Mucosa of stomach (tissue), 1 donor: ENCODE results near the gene ZNF142.
A peak's percentile ranks its signal among the peaks of the same experiment; 100 is the strongest.

Experiments
- H3K27me3 ChIP-seq: one replicate; pipeline ENCODE4 v1.7.0; 2013; ENCODE audit warnings: mild to moderate bottlenecking, low read length; ENCODE audit not compliant: control insufficient read depth, insufficient read depth
- H3K36me3 ChIP-seq: one replicate; pipeline ENCODE4 v1.7.0; 2013; ENCODE audit warnings: low read length; ENCODE audit not compliant: control insufficient read depth, insufficient read depth
- H3K4me1 ChIP-seq: one replicate; pipeline ENCODE4 v1.7.0; 2013; ENCODE audit warnings: mild to moderate bottlenecking, low read length; ENCODE audit not compliant: control insufficient read depth, insufficient read depth
- H3K4me3 ChIP-seq: one replicate; pipeline ENCODE4 v1.7.0; 2013; ENCODE audit warnings: low read length
- H3K9ac ChIP-seq: one replicate; pipeline ENCODE4 v1.7.0; 2013; ENCODE audit warnings: mild to moderate bottlenecking, low read length, moderate library complexity
- H3K9me3 ChIP-seq: one replicate; pipeline ENCODE4 v1.7.0; 2013; ENCODE audit warnings: mild to moderate bottlenecking, low read length, moderate library complexity; ENCODE audit not compliant: control insufficient read depth
- donor health status: Pancreatic carcinoma.

ZNF142 gene

GRCh38 chr2:218615868-218616315, 43.5 kb downstream of the ZNF142 start:
- Histone ChIP-seq H3K27me3 (no peaks in the 10 kb centered on the region), H3K4me1 (no peaks in the 10 kb centered on the region), H3K9me3 (no peaks in the 10 kb centered on the region), H3K4me3 (no peak overlapping the region), H3K9ac (no peak overlapping the region), H3K36me3 (no peaks in the 10 kb centered on the region)

- Histone ChIP-seq H3K27me3 (no peaks in the 10 kb centered on the region), H3K36me3 (no peaks in the 10 kb centered on the region), H3K9ac (peak within 1 kb of the TSS; percentile 25), H3K4me3 (no peak within 1 kb of the TSS), H3K9me3 (no peaks in the 10 kb centered on the region), H3K4me1 (peaks cover 6% of the 10 kb centered on the region)
Observed at GRCh38 chr2:218607436-218608115, 51.8 kb downstream of the ZNF142 start, which contains the start of gene PLCD4. TSS of gene PLCD4 (plus strand) at chr2:218607899. CDS start at chr2:218615740, 7,841 bp downstream.

- no peak overlapping the region for H3K4me3 ChIP-seq
- peaks cover 6% of the 10 kb centered on the region for H3K4me1 ChIP-seq
- H3K36me3 ChIP-seq = no peaks in the 10 kb centered on the region
- H3K27me3 ChIP-seq = no peaks in the 10 kb centered on the region
- no peaks in the 10 kb centered on the region for H3K9me3 ChIP-seq
- H3K9ac ChIP-seq = no peak overlapping the region
Observed at GRCh38 chr2:218605432-218605831, 54.0 kb downstream of the ZNF142 start.
